ENCODE results near the gene MAP3K5.
A peak's percentile ranks its signal among the peaks of the same experiment; 100 is the strongest.
"Not testable (repeated sequence)": the region's sequence is repeated elsewhere in the genome, so short reads cannot be mapped to it uniquely, and the experiment has no call there.

MAP3K5 gene

DNA sequence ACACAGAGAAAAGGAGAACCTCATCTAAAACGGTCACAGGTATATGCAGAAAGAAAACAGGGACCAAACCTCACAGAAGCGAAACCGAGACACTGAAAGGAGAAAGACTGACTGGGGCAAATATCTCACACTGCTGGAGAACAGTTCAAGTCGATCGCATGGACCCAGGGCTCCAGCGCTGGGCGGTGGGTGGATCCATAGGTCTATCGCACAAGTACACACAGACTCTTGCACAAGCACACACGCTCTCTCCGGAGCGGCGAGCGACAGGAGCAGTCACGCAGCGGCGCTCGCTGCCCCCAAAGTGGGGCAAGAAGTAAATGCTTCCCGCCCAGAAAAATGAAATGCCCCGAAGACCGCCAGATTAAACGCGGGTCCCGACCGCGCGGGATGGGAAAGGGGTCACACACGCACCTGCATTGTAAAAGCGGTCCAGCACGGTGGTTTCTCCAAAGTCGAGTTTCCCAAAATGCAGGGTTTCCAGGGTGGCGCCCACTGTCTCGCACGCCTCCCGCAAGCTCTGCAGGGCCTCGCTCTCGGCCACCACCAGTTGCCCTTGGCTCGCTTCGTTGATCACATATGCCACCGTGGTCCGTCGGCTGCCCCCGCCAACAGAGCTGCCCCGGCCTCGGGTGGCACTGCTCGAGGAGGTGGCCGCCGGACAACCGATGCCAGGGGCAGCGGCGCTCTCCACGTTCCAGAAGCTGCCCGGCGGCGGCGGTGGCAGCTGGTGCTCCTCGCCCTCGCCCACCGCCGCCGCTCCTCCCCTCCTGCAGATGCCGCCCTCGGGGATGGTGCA is 782 bp downstream of the MAP3K5 start:
- peak; percentile 30 for DNase-seq (ENCODE audit: low read depth)

DNA sequence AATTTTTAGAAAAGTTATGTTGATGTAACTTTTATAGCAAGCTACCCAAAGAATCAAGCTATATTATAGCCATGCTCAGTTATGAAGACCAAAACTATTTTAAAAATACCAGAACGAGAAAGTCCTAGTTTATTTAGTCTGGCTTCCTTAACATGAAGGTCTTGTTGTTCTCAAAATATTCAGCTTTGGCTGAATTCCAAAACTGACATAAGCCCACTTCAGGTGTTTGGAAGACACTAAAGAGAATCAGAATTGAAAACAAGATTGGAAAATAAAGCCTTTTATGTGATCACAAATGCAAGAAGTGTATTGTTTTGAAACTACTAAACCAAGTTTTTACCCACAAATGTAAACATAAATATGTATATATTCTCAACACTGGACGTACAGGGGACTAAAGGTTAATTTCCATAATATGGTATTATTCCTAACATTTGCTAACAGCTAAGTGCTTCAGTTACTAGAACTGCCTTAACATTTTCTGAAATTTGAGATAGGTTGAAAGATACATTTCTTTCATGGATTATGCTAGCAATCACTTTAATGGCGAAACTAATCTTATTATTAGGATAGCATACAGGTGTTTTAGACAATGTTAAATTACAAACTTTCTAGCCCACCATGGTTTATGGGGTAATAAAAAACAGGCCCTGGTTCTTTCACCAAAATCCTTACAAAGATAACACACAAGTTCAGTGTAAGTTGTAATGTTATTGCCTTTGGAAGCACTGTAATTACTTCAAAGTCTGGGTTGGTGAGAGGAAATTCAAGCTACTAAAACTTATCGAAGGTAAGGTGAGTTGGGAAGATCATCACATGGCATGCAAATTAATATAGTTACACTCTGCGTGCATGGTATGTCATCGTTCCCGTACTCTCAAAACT is 1.6 kb downstream of the MAP3K5 start:
- DNase-seq (ENCODE audit: low read depth), result no peak

DNA sequence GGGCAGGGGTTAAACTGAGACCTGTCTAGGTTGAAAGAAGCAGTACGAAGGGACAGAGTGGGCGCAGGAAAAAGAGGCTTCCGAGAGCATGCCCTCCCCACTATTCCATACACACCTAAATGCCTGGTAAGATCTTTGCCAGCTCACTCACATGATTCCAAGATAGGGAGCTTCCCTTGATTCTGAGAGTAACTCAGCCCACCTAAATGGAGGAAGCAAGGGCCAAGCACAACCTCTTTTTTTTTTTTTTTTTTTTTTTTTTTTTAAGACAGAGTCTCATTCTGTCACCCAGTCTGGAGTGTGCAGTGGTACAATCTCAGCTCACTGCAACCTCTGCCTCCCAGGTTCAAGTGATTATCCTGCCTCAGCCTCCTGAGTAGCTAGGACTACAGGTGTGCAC is 2.8 kb downstream of the MAP3K5 start:
- not testable (repeated sequence) for DNase-seq (ENCODE audit: low read depth)

DNA sequence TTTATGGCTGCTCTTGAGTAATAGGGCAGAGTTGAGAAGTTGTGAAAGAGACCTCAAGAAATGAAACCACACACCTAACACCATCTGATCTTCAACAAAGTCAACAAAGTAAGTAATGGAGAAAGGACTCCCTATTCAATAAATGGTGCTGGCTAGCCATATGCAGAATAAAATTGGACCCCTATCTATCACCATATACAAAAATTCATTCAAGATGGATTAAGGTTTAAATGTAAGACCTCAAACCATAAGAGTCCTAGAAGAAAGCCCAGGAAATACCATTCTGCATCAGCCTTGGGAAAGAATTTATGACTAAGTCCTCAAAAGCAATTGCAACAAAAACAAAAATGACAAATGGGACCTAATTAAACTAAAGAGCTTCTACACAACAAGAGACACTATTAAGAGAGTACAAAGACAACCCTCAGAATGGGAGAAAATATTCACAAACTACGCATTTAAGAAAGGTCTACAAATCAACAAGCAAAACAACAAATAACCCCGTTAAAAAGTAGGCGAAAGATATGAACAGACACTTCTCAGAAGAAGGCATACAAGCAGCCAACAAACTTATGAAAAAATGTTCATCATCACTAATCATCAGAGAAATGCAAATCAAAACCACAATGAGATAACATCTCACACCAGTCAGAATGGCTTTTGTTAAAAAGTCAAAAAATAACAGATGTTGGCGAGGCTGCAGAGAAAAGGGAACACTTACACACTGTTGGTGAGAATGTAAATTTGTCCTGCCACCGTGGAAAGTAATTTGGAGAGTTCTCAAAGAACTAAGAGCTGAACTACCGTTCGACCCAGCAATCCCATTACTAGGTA is 4.0 kb downstream of the MAP3K5 start:
- no peak for DNase-seq (ENCODE audit: low read depth)

DNA sequence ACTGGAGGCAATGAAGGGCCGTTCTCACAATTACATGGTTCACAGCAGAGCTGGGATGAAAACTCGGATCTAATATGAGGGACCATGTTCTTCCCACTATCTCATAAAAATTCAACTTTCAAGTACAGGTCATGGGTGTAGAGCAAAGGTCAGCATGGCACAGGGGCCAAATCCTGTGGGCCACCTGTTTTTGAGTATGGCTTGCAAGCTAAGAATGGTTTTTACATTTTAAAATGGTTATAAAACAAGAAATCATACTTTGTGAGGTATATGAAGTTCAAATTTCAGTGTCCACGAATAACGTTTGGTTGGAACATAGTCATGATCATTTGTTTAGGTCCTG is 4.6 kb downstream of the MAP3K5 start:
- DNase-seq (ENCODE audit: low read depth), result no peak

DNA sequence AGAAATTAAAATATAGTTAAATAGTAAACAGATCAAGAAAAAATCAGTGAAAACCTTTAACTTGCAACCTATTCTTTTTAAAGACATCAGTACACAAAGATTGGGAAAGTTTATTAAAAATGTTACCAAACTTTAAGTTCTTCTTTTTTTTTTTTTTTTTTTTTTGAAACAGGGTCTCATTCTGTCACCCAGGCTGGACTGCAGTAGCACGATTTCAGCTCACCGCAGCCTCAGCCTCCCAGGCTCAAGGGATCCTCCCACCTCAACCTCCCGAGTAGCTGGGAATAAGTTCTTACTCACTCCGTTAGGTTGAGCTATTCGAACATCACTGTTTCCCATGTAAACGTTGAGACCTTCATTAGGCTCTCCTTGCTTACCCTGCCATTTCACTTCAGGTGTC is 5.6 kb downstream of the MAP3K5 start:
- DNase-seq (ENCODE audit: low read depth), result no peak

DNA sequence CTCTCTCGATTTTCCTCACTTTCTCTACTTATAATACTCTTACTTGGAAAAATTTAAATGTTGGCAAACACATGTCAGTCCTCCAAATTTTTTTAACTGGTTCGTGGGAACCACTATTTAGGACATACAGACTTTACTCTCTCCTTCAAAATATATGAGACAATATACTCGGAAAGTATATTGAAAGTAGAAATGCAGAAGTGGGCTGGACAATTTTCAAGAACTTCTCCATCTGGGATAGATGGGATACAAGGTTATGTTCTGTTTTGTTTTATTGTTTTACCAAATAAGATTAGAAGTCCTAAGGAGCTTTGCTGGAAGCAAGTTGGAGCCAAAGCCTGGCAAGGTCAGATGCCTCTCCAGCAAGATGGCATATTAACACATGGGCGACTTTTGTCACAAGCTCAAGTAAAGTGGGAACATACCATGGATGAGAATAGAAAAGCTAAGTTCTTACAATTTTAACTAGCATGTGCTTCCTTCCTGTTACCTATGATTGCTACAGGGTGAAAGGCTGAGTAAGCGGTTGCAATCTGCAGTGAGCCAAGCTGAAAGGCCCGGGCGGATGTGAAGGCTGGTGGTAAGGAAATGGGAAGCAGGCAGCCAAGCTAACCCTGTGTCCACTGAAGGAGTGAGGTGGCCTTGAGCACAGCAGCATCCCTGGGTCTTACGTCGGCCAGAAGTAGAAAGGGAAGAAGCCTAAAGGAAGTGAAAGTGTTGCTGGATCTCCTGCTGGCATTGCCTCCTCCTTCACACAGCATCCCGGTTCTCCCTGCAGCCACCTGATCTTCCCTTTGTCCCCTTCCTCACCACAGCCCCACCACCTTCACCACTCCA is 7.1 kb downstream of the MAP3K5 start:
- DNase-seq (ENCODE audit: low read depth), result no peak

DNA sequence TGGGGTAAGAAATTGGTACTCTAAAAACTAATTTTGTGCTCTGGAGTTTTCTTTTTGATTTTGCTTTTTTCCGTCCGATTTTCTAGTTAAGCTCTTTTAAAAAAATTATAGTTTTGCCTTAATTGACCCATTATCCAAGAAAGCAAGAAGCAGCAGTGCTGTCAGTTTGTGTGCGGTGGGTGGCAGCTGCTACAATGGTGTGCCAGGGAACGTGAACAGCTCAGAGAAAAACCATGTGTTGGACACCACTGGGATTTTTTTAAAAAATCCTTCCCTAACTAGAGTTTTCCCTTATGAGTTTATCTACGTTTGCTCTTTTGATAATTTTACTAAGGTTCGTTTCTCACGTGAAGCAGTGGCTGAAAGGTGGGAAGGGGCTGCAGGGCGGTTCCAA is 8.0 kb downstream of the MAP3K5 start:
- DNase-seq (ENCODE audit: low read depth), result no peak

DNA sequence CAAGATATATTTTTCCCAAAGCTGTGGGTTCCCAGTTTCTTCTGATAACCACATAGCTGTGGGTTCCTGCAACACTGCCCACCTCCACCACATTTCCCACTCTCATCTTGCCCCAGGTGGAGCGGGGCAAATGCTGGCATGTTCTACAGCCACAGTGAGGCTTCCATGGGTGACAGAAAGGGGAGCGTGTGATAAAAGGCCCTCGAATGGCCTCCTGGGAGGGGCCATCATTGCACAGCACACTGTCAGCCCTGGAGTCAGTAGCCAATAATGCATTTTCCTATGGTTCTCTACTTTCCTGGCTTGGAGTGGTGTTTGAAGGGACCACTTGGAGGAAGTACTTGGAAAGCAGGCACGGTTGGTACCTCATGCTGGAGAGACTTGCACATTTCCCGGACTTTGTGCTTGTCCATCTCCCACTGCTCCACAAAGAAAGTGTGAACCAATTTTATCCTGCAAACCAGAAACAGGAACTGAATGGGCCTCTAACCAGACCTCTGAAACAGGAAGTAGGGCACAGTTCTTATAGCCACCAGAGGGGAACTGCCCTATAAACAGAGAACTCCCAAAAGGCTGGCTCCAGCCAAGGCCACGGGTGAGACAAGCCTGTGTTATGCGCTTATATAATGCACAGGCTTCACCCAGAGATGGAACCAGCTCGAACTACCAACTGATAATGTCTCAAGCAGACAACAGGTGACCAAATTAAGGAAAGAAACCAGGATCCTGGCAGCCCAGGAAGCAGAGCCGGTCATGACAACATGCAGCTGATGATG is 8.6 kb downstream of the MAP3K5 start:
- no peak for DNase-seq (ENCODE audit: low read depth)

DNA sequence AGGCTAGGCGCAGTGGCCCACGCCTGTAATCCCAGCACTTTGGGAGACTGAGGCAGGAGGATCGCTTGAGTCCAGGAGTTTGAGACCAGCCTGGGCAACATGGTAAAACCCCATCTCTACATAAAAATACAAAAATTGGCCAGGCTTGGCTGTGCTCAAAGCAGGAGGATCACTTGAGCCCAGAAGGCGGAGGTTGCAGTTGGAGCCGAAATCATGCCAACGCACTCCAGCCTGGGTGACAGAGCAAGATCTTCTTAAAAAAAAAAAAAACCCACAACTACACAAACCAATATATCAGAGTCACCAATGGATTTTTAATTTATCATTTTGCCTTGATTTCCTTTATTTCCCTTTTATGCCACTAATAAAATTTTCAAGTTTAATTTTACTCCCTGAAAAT is 9.3 kb downstream of the MAP3K5 start:
- DNase-seq (ENCODE audit: low read depth), result no peak

DNA sequence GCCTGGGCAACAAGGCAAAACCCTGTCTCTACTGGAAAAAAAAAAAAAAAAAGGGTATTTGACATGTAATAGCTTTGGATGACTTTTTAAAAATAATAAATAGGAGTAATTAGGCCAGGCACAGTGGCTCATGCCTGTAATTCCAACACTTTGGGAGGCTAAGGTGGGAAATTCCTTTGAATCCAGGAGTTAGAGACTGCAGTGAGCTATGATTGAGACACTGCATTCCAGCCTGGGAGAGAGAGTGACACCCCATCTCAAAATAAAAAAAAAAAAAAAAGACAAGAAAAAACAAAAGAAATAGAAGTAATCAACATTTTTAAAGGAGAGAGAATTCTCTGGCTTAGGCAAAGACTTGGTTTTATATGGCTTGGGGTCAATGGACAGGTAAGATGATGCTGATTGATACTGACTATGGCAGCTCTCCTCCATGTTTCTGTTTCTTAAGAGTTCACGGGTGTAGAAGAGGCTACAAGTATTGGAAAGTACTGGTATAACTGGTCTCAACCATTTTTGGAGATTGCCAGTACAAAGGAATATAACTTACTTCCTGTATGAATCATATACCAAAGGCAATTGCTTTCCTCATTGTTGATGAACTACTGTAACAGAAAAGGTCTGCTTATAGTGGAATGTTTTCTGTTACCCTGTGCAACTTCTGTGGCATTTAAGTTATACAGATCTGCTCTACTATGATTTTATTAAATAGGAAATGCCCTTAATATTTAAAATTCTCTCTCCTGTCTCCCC is 10.1 kb downstream of the MAP3K5 start:
- no peak for DNase-seq (ENCODE audit: low read depth)

DNA sequence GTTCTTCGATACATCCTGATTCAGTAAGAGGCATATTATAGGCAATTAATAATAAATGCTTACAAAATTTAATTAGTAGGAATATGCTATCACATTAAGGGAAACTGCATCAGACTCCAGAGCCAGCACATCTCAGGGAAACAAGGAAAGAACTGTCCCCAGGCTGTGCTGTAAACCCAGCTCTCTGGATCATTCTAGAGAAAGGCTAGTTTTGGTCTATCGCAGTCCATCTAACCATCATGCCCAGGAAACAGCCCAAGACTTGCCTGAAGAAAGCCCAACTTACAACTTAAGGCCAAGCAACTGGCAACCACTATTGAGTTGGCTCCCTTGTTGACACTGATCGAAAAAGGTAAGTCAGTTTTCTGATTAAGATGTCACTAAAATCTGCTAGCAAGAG is 11.3 kb downstream of the MAP3K5 start:
- no peak for DNase-seq (ENCODE audit: low read depth)

DNA sequence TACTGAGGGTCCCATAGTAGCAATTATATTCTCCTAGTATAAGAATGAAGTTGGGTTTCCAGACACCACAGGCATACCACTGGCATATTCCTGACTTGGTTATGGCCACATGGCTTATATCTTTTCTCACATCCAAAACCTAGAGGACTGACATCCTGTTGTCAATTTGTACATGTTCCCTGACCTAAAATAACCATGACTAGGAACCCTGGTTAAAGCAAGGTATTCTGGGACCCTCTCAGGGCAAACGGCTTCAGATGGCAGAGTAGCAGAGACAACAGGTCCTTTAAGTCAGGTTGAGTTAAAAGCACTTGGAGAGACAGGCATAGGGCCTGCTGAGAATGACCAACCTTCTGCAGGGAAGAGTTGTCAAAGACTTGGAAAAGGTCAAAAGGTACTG is 12.6 kb downstream of the MAP3K5 start:
- no peak for DNase-seq (ENCODE audit: low read depth)

DNA sequence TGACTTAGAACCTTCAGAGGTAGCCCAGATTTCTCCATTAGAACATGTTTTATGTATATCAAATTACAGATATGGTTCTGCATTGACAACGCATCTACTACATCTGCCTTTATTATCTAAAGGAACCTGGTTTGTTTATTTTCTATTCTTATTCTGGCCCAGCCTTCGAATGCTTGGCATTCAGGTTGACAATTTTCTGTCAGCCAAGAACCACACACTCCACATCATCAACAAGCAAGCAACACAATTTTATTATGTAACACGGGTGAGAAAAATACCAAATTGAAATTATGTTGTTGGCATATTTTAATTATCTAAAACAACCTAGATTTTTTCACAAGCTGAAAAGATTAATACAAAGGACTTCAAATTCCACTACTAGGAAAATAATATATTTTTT is 14.6 kb downstream of the MAP3K5 start:
- no peak for DNase-seq (ENCODE audit: low read depth)

DNA sequence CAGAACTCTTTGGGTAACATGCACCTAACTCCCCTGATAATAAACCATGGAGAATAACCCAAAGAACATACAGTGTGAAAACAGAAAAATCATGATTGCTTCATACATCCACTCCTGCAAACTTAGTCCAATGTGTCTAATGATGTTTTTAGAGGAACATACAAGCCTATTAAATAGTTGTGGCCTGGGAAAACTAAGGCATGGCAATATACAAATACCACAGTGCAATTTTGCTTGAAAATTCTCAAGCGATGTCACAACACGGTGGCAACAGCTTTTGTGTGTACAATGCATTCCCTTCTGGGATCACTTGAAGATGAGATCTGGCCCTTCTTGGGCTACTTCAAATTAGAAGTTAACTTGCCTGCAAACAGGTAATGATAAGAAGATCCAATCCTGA is 16.7 kb downstream of the MAP3K5 start:
- DNase-seq (ENCODE audit: low read depth), result no peak

DNA sequence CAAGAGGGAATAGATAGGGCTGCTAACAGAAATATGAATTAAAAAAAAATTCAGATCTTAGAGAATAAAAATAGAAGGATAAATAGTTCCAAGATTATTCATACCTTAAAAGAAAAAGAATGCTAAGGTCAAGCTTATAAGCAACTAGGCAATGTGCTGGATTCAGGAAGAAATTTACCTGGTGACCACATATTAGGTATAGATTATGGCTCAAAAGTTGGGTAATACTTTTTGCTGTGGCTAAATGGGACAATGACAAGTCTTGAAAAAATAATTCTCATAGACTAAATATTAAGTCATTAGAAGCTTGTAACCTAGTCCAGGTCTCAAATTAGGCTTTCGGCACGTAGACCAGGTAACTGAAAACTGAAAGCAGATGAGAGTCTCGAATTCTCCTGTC is 17.2 kb downstream of the MAP3K5 start:
- no peak for DNase-seq (ENCODE audit: low read depth)

DNA sequence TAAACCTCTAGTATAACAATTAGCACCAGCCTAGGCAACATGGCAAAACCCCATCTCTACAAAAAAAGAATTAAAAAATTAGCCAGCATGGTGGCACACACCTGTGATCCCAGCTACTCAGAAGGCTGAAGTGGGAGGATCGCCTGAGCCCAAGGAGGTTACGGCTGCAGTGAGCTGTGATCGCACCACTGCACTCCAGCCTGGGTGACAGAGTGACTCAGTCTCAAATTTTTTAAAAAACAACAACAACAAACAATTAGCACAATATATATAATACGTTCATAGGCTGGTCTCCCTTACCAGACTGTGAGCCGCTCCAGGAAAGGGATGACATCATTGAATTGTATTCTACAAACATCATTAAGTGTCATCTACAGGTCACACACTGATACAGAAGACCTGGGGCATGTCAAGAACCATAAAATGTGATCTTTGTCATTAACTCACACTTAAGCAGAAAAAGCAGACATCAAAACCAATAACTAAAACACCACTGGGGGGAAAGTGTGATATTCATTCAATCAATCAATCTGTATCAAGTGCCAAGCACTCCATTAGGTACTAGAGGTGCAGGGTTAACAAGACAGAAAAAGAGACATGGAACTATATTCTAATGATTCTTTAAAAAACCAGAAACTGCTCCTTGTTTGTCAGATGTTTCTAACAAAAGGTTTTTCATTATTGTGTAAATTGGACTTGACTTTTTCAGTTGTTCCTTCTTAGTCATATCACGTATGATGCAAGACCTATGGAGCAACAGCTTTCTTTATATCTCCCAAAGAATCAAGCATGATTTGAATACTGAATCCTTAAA is 17.8 kb downstream of the MAP3K5 start:
- DNase-seq (ENCODE audit: low read depth), result no peak

DNA sequence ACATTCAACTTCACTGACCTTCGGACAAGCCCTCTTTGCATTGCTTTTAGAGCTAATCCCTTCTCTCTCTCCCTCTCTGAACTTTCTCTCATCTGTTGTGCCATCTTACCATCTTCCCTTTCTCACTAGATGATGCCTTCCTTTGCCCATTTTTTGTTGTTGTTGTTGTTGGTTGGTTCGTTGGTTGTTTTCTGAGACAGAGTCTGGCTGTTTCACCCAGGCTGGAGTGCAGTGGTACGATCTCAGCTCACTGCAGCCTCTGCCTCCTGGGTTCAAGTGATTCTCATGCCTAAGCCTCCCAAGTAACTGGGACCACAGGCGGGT is 18.8 kb downstream of the MAP3K5 start:
- DNase-seq (ENCODE audit: low read depth), result no peak

DNA sequence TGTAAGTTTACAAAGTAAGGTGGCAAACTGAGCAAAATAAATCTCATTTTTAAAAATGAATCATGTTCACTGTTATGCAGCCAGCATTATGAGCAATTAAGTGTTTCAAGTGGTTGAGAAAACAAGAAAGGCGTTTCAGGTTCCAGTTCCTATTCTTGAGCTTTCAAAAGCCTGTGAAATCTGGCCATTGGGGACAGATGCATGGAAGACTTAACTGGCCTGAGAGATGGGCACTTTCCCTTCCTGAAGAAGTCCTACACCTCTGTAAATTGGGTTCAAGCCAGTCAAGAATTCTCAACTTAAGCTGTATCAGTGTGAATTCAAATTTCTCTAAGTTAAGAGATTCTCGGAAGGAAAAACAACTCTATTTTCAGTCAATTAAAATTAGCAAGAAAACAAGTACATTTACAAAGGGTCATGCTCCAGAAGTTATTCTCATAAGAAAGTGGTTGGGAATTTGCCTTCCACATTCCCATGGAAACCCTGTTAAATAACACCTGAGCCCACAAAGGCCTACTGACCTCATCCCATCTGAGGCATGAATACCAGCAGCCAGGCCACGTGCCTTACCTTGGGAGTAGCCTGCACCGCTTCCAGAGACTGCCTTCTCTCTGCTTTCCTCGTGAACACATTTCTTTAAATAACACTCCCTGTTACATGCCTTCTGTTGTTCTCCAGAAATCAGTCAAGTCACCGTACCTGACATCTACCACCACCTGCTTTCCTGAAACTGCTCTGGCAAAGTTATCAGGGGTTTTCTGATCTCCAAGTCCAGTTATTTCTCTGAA is 19.4 kb downstream of the MAP3K5 start:
- no peak for DNase-seq (ENCODE audit: low read depth)
